CD4-positive, alpha-beta T cell treated with Interleukin-12 subunit alpha and Interleukin-12 subunit beta, for 1 hour (primary cell): ENCODE data around the gene LPO.

Source experiments
- DNase-seq: peaks from one replicate; pipeline ENCODE4 v3.0.0-alpha.2; 2020

Gene LPO

GRCh38 chr17:58306131-58306951, 68.0 kb downstream of the LPO start:
- no peak for DNase-seq

- DNase-seq, result no peak
These were observed 69.2 kb downstream of the LPO start for GRCh38 chr17:58307468-58308172.

GRCh38 chr17:58308173-58308984, 70.0 kb downstream of the LPO start:
- no peak for DNase-seq

- no peak for DNase-seq
These were observed 70.9 kb downstream of the LPO start for GRCh38 chr17:58308985-58309917.

GRCh38 chr17:58309918-58310259, 71.5 kb downstream of the LPO start:
- no peak for DNase-seq

- no peak for DNase-seq
These were observed 72.4 kb downstream of the LPO start for GRCh38 chr17:58310511-58311428.

- DNase-seq, result no peak
These were observed 73.1 kb downstream of the LPO start for GRCh38 chr17:58311429-58311894.

GRCh38 chr17:58312021-58312630, 73.7 kb downstream of the LPO start:
- no peak for DNase-seq

GRCh38 chr17:58312829-58313228, 74.4 kb downstream of the LPO start:
- no peak for DNase-seq

- no peak for DNase-seq
These were observed 75.7 kb downstream of the LPO start for GRCh38 chr17:58313815-58314705.

GRCh38 chr17:58314706-58315015, 76.3 kb downstream of the LPO start:
- DNase-seq, result no peak

- DNase-seq, result no peak
These were observed 76.9 kb downstream of the LPO start for GRCh38 chr17:58315281-58315711.

- no peak for DNase-seq
These were observed 77.4 kb downstream of the LPO start for GRCh38 chr17:58315750-58316149.

GRCh38 chr17:58316260-58316960, 78.0 kb downstream of the LPO start:
- DNase-seq, result no peak

GRCh38 chr17:58317421-58318064, 79.2 kb downstream of the LPO start:
- DNase-seq, result peak; percentile 87

- DNase-seq, result no peak
These were observed 79.7 kb downstream of the LPO start for GRCh38 chr17:58318065-58318481.
